Measurements from ENCODE around the gene UBAC2. TPM values are rescaled to one million over a fixed set of nuclear protein-coding genes. Genes with fewer than 3 reads are reported as not detected.

The UBAC2 gene
- total and polyA plus RNA-seq, 4 donors, result 32.9 to 42.3 (median 35.3) TPM

- Histone ChIP-seq H3K9ac (ENCODE audit: low read depth in 1 of 2, low read length in 2 of 2) (no peak overlapping the region), H3K4me3 (ENCODE audit: low read depth in 1 of 3, low read length in 3 of 3) (no peak overlapping the region), H3K27me3 (ENCODE audit: control insufficient read depth in 4 of 4, insufficient read depth in 4 of 4, low read length in 3 of 4) (no peaks in the 10 kb centered on the region), H3K27ac (ENCODE audit: low read depth in 1 of 2, low read length in 2 of 2) (no peak overlapping the region), H3K9me3 (ENCODE audit: control insufficient read depth in 4 of 4, low read length in 3 of 4) (no peaks in the 10 kb centered on the region), H3K4me1 (ENCODE audit: control insufficient read depth in 4 of 4, insufficient read depth in 4 of 4, low read length in 3 of 4) (peaks cover 0 to 14% (median 4%) of the 10 kb centered on the region in 4 donors), H3K36me3 (ENCODE audit: control insufficient read depth in 4 of 4, insufficient read depth in 3 of 4, low read depth in 1 of 4, low read length in 3 of 4) (no peaks in the 10 kb centered on the region)
- no peak for DNase-seq (ENCODE audit: low spot score)
- WGBS, result 82% methylated on average over 4 of the region's 4 CpGs
- TF ChIP-seq MAX (IDR thresholded peaks at IDR 0.05) (no peak), TAF1 (conservative IDR thresholded peaks at IDR 0.05) (no peak), EGR1 (IDR thresholded peaks at IDR 0.05; ENCODE audit: low read depth in 2 of 2) (no peak), RXRA (IDR thresholded peaks at IDR 0.05) (no peak)
- TF ChIP-seq, protein P1, sequence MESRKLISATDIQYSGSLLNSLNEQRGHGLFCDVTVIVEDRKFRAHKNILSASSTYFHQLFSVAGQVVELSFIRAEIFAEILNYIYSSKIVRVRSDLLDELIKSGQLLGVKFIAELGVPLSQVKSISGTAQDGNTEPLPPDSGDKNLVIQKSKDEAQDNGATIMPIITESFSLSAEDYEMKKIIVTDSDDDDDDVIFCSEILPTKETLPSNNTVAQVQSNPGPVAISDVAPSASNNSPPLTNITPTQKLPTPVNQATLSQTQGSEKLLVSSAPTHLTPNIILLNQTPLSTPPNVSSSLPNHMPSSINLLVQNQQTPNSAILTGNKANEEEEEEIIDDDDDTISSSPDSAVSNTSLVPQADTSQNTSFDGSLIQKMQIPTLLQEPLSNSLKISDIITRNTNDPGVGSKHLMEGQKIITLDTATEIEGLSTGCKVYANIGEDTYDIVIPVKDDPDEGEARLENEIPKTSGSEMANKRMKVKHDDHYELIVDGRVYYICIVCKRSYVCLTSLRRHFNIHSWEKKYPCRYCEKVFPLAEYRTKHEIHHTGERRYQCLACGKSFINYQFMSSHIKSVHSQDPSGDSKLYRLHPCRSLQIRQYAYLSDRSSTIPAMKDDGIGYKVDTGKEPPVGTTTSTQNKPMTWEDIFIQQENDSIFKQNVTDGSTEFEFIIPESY (IDR thresholded peaks at IDR 0.05), result no peak
- TF ChIP-seq, protein P2, sequence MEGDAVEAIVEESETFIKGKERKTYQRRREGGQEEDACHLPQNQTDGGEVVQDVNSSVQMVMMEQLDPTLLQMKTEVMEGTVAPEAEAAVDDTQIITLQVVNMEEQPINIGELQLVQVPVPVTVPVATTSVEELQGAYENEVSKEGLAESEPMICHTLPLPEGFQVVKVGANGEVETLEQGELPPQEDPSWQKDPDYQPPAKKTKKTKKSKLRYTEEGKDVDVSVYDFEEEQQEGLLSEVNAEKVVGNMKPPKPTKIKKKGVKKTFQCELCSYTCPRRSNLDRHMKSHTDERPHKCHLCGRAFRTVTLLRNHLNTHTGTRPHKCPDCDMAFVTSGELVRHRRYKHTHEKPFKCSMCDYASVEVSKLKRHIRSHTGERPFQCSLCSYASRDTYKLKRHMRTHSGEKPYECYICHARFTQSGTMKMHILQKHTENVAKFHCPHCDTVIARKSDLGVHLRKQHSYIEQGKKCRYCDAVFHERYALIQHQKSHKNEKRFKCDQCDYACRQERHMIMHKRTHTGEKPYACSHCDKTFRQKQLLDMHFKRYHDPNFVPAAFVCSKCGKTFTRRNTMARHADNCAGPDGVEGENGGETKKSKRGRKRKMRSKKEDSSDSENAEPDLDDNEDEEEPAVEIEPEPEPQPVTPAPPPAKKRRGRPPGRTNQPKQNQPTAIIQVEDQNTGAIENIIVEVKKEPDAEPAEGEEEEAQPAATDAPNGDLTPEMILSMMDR (IDR thresholded peaks at IDR 0.05; ENCODE audit: low read depth, low read length, missing input control), result no peak
Observed at GRCh38 chr13:99225078-99225477, 24.4 kb downstream of the UBAC2 start.

- 83% methylated on average over 2 of the region's 2 CpGs for WGBS
- Histone ChIP-seq H3K9ac (ENCODE audit: low read depth in 1 of 2, low read length in 2 of 2) (no peak overlapping the region), H3K27me3 (ENCODE audit: control insufficient read depth in 4 of 4, insufficient read depth in 4 of 4, low read length in 3 of 4) (no peaks in the 10 kb centered on the region), H3K4me3 (ENCODE audit: low read depth in 1 of 3, low read length in 3 of 3) (no peak overlapping the region), H3K27ac (ENCODE audit: low read depth in 1 of 2, low read length in 2 of 2) (no peak overlapping the region), H3K4me1 (ENCODE audit: control insufficient read depth in 4 of 4, insufficient read depth in 4 of 4, low read length in 3 of 4) (peaks cover 0 to 9% (median 4%) of the 10 kb centered on the region in 4 donors), H3K9me3 (ENCODE audit: control insufficient read depth in 4 of 4, low read length in 3 of 4) (no peaks in the 10 kb centered on the region), H3K36me3 (ENCODE audit: control insufficient read depth in 4 of 4, insufficient read depth in 3 of 4, low read depth in 1 of 4, low read length in 3 of 4) (no peaks in the 10 kb centered on the region)
- TF ChIP-seq RAD21 (IDR thresholded peaks at IDR 0.05) (no peak), FOXA2 (IDR thresholded peaks at IDR 0.05) (no peak), SP1 (IDR thresholded peaks at IDR 0.05) (no peak)
- TF ChIP-seq, protein P1 (IDR thresholded peaks at IDR 0.05), result no peak
- DNase-seq (ENCODE audit: low spot score), result no peak
Observed at GRCh38 chr13:99226513-99226912, 25.9 kb downstream of the UBAC2 start.

- Histone ChIP-seq H3K9me3 (ENCODE audit: control insufficient read depth in 4 of 4, low read length in 3 of 4) (no peaks in the 10 kb centered on the region), H3K4me1 (ENCODE audit: control insufficient read depth in 4 of 4, insufficient read depth in 4 of 4, low read length in 3 of 4) (peaks cover 0 to 8% (median 4%) of the 10 kb centered on the region in 4 donors), H3K27ac (ENCODE audit: low read depth in 1 of 2, low read length in 2 of 2) (no peak overlapping the region), H3K9ac (ENCODE audit: low read depth in 1 of 2, low read length in 2 of 2) (no peak overlapping the region), H3K4me3 (ENCODE audit: low read depth in 1 of 3, low read length in 3 of 3) (no peak overlapping the region), H3K27me3 (ENCODE audit: control insufficient read depth in 4 of 4, insufficient read depth in 4 of 4, low read length in 3 of 4) (no peaks in the 10 kb centered on the region), H3K36me3 (ENCODE audit: control insufficient read depth in 4 of 4, insufficient read depth in 3 of 4, low read depth in 1 of 4, low read length in 3 of 4) (no peaks in the 10 kb centered on the region)
- DNase-seq (ENCODE audit: low spot score), result no peak
- TF ChIP-seq SP1 (IDR thresholded peaks at IDR 0.05), result no peak
- no peak for TF ChIP-seq YY1 (IDR thresholded peaks at IDR 0.05)
- TF ChIP-seq, protein P1 (IDR thresholded peaks at IDR 0.05), result no peak
- TF ChIP-seq NR2F2 (IDR thresholded peaks at IDR 0.05), result no peak
- no peak for TF ChIP-seq FOXA2 (IDR thresholded peaks at IDR 0.05)
- no peak for TF ChIP-seq ATF3 (IDR thresholded peaks at IDR 0.05)
- TF ChIP-seq GABPA (IDR thresholded peaks at IDR 0.05 in 1 of 2, conservative IDR thresholded peaks at IDR 0.05 in 1 of 2), result no peak
- WGBS, result 93% methylated on average over 6 of the region's 6 CpGs
Observed at GRCh38 chr13:99227331-99227900, 26.8 kb downstream of the UBAC2 start.
